22Rv1 (cell line): ENCODE measurements around the gene MIS18A.

Experiments used
- CTCF ChIP-seq: fragments of 450-650 bp; IDR thresholded peaks from 2 replicates; pipeline ENCODE4 v1.5.1; 2017; ENCODE audit warnings: mild to moderate bottlenecking
- ZFX ChIP-seq: fragments of 450-650 bp; IDR thresholded peaks from 2 replicates; pipeline ENCODE4 v1.6.1; 2017; ENCODE audit warnings: antibody characterized with exemption, borderline replicate concordance

- TF ChIP-seq CTCF (no peak), ZFX (no peak)
These were observed 28.9 kb upstream of the MIS18A start for GRCh38 chr21:32307706-32308105.
